Jurkat, Clone E6-1 (cell line): ENCODE results near the gene FOXO1. TPM values are rescaled to one million over a fixed set of nuclear protein-coding genes. Genes with fewer than 3 reads are reported as not detected.
"Not testable (repeated sequence)": the region's sequence is repeated elsewhere in the genome, so short reads cannot be mapped to it uniquely, and the experiment has no call there.

Experiments
- DNase-seq: peaks from one replicate; pipeline ENCODE4 v3.0.0-alpha.2; 2011; ENCODE audit warnings: low read depth, low spot score
- H3K4me3 ChIP-seq: 2 replicates; pipeline ENCODE4 v1.5.1; 2011; ENCODE audit warnings: mild to moderate bottlenecking, low read length, control low read depth, moderate library complexity
- polyA plus RNA-seq: library from polyadenylated mRNA; unstranded; fragments of >200 nt; gene quantifications from one replicate; pipeline ENCODE4 v1.2.1, GENCODE V29; 2012; ENCODE audit warnings: missing spikeins; ENCODE audit not compliant: insufficient read length, insufficient read depth

FOXO1 gene
- polyA plus RNA-seq, result 2.1 TPM

- H3K4me3 ChIP-seq, result peak within 1 kb of the TSS; percentile 62
- DNase-seq, result peak; percentile 66
Observed at GRCh38 chr13:40666045-40666932, at the start of gene FOXO1. Gene FOXO1 (minus strand): TSS chr13:40666641. CDS start chr13:40666212, 429 bp downstream.

- not testable (repeated sequence) for DNase-seq, H3K4me3 ChIP-seq
Observed at GRCh38 chr13:40714433-40714832, 48.0 kb upstream of the FOXO1 start.

GRCh38 chr13:40706439-40706838 is 40.0 kb upstream of the FOXO1 start:
- peak; percentile 38 for DNase-seq

GRCh38 chr13:40697711-40698110 is 31.3 kb upstream of the FOXO1 start:
- H3K4me3 ChIP-seq, result no peak overlapping the region
- no peak for DNase-seq

More at GRCh38 chr13:40706439-40706838, 40.0 kb upstream of the FOXO1 start:
- no peak overlapping the region for H3K4me3 ChIP-seq

GRCh38 chr13:40694426-40694825 is 28.0 kb upstream of the FOXO1 start:
- DNase-seq, result no peak

GRCh38 chr13:40692946-40693345 is 26.5 kb upstream of the FOXO1 start:
- H3K4me3 ChIP-seq, result no peak overlapping the region
- DNase-seq, result no peak

More at GRCh38 chr13:40694426-40694825, 28.0 kb upstream of the FOXO1 start:
- H3K4me3 ChIP-seq, result no peak overlapping the region

- no peak overlapping the region for H3K4me3 ChIP-seq
- no peak for DNase-seq
Observed at GRCh38 chr13:40688781-40689180, 22.3 kb upstream of the FOXO1 start.

- H3K4me3 ChIP-seq, result no peak overlapping the region
- peak; percentile 10 for DNase-seq
Observed at GRCh38 chr13:40682449-40683240, 16.2 kb upstream of the FOXO1 start.

- no peak overlapping the region for H3K4me3 ChIP-seq
- no peak for DNase-seq
Observed at GRCh38 chr13:40681341-40682146, 15.1 kb upstream of the FOXO1 start.

- no peak overlapping the region for H3K4me3 ChIP-seq
- no peak for DNase-seq
Observed at GRCh38 chr13:40680659-40681323, 14.3 kb upstream of the FOXO1 start.

GRCh38 chr13:40679480-40679985 is 13.1 kb upstream of the FOXO1 start:
- DNase-seq, result no peak
- H3K4me3 ChIP-seq, result no peak overlapping the region

GRCh38 chr13:40677064-40677463 is 10.6 kb upstream of the FOXO1 start:
- DNase-seq, result no peak
- no peak overlapping the region for H3K4me3 ChIP-seq

GRCh38 chr13:40676007-40676406 is 9.6 kb upstream of the FOXO1 start:
- no peak overlapping the region for H3K4me3 ChIP-seq
- DNase-seq, result no peak

- no peak overlapping the region for H3K4me3 ChIP-seq
Observed at GRCh38 chr13:40673414-40673813, 7.0 kb upstream of the FOXO1 start.

GRCh38 chr13:40672765-40673397 is 6.4 kb upstream of the FOXO1 start:
- no peak overlapping the region for H3K4me3 ChIP-seq
- no peak for DNase-seq

More at GRCh38 chr13:40673414-40673813, 7.0 kb upstream of the FOXO1 start:
- DNase-seq, result no peak

GRCh38 chr13:40671956-40672764 is 5.7 kb upstream of the FOXO1 start:
- no peak for DNase-seq
- no peak overlapping the region for H3K4me3 ChIP-seq

- DNase-seq, result no peak
- no peak overlapping the region for H3K4me3 ChIP-seq
Observed at GRCh38 chr13:40670307-40670706, 3.9 kb upstream of the FOXO1 start.
